ENCODE results near the gene NAPEPLD.

Gene NAPEPLD

DNA sequence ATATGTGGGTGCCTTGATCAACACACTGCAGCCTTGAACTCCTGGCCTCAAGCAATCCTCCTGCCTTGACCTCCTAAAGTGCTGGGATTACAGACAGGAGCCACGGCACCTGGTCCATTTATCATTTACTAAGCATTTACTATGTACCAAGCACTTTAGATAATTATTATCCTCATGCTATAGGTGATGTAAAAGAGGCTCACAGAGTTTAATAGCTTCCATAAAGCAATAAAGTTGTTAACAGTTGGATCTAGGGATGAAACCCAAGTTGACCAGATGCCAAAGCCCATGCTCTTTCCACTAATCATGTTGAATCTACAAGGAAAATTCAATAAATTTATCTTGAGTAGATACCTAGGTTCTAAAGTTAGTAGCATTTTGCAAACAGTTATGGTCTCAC, 5.0 kb downstream of the NAPEPLD start:
- Histone ChIP-seq H3K27me3 (ENCODE audit: control insufficient read depth, insufficient read depth, low read length, poor library complexity, severe bottlenecking) (no peaks in the 10 kb centered on the region), H3K4me1 (ENCODE audit: control insufficient read depth, insufficient read depth, low read length) (peaks cover 10% of the 10 kb centered on the region), H3K27ac (ENCODE audit: insufficient read depth, low read depth, low read length, poor library complexity, severe bottlenecking) (no peak overlapping the region), H3K4me3 (ENCODE audit: insufficient read depth, low read depth, low read length) (no peak overlapping the region), H3K9me3 (ENCODE audit: control insufficient read depth, low read length) (no peaks in the 10 kb centered on the region), H3K36me3 (ENCODE audit: control insufficient read depth, insufficient read depth, low read length) (no peaks in the 10 kb centered on the region)
- 100% methylated on average over 1 of the region's 1 CpG for WGBS, 2 experiments

DNA sequence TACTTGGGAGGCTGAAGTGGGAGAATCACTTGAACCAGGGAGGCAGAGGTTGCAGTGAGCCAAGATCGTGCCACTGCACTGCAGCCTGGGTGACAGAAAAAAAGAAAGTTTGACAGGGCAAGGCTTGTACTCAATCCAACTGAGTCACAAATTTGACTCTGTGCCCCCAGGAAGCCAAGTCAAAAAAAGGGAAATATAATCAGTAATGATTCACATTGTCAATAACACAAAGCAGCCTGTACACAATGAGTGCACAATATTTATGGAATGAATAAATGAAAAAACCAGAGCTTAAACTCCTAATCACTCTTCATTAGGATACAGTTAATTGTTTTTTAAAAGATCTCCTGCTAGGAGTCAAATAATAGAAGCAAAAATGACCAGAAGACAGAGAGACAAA, 6.4 kb downstream of the NAPEPLD start:
- Histone ChIP-seq H3K36me3 (ENCODE audit: control insufficient read depth, insufficient read depth, low read length) (no peaks in the 10 kb centered on the region), H3K27me3 (ENCODE audit: control insufficient read depth, insufficient read depth, low read length, poor library complexity, severe bottlenecking) (no peaks in the 10 kb centered on the region), H3K4me1 (ENCODE audit: control insufficient read depth, insufficient read depth, low read length) (peaks cover 10% of the 10 kb centered on the region), H3K27ac (ENCODE audit: insufficient read depth, low read depth, low read length, poor library complexity, severe bottlenecking) (no peak overlapping the region), H3K4me3 (ENCODE audit: insufficient read depth, low read depth, low read length) (no peak overlapping the region), H3K9me3 (ENCODE audit: control insufficient read depth, low read length) (no peaks in the 10 kb centered on the region)
- 87 to 90% methylated on average over 1 of the region's 1 CpG for WGBS, 2 experiments

DNA sequence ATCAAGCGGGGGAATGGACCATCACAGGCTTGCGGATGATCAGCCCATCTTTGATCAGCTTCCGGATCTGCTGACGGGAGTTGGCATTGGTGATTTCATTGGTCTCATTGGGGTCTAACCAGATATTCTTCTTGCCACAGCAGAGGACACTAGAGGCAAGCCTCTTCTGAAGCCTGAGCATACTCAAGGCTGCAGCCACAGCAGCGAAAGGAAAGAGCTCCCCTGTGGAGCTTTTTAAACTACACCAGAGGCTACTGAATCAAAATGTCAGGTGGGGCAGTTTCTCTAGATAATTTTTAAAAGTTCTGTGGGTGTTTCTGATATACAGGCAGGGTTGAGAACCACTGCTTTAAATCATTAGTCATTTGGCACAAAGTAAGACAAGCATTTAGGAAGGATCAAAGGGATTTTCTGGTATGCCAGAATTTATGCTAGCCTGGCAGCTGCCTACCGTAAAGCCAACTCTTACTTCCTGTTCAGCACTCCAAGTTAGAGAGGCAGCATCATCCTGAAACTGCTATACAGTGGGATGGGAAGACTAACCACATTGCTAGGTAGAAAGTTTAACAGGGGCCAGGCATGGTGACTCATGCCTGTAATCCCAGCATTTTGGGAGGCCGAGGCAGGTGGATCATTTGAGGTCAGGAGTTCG, 7.0 kb downstream of the NAPEPLD start:
- peaks cover 9% of the 10 kb centered on the region for H3K4me1 ChIP-seq (ENCODE audit: control insufficient read depth, insufficient read depth, low read length)
- H3K27ac ChIP-seq (ENCODE audit: insufficient read depth, low read depth, low read length, poor library complexity, severe bottlenecking), result no peak overlapping the region
- no peaks in the 10 kb centered on the region for H3K36me3 ChIP-seq (ENCODE audit: control insufficient read depth, insufficient read depth, low read length)
- H3K9me3 ChIP-seq (ENCODE audit: control insufficient read depth, low read length), result no peaks in the 10 kb centered on the region
- 85 to 88% methylated on average over 8 of the region's 8 CpGs for WGBS, 2 experiments
- no peaks in the 10 kb centered on the region for H3K27me3 ChIP-seq (ENCODE audit: control insufficient read depth, insufficient read depth, low read length, poor library complexity, severe bottlenecking)
- no peak overlapping the region for H3K4me3 ChIP-seq (ENCODE audit: insufficient read depth, low read depth, low read length)

DNA sequence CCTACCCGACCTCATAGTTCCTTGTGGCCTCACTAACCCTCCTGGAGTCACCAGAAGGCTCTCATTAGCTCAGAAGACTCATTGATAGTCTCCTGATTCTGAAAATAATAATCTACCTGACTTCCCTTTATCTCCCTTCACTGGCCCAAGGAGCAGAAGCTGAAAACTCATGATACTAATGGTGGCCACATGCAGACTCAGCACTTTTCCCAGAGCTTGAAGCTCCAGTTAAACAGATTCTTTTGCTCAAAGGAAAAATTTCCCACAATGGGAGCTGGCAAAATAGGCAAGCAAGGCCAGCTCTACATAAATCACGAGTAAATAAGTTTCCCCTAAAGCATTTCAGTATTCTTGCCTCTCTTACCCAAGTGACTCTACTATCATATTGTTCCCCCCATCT, 8.2 kb downstream of the NAPEPLD start:
- 90 to 94% methylated on average over 2 of the region's 2 CpGs for WGBS, 2 experiments
- Histone ChIP-seq H3K4me3 (ENCODE audit: insufficient read depth, low read depth, low read length) (no peak overlapping the region), H3K27ac (ENCODE audit: insufficient read depth, low read depth, low read length, poor library complexity, severe bottlenecking) (no peak overlapping the region), H3K9me3 (ENCODE audit: control insufficient read depth, low read length) (no peaks in the 10 kb centered on the region), H3K4me1 (ENCODE audit: control insufficient read depth, insufficient read depth, low read length) (no peaks in the 10 kb centered on the region), H3K36me3 (ENCODE audit: control insufficient read depth, insufficient read depth, low read length) (no peaks in the 10 kb centered on the region), H3K27me3 (ENCODE audit: control insufficient read depth, insufficient read depth, low read length, poor library complexity, severe bottlenecking) (no peaks in the 10 kb centered on the region)

DNA sequence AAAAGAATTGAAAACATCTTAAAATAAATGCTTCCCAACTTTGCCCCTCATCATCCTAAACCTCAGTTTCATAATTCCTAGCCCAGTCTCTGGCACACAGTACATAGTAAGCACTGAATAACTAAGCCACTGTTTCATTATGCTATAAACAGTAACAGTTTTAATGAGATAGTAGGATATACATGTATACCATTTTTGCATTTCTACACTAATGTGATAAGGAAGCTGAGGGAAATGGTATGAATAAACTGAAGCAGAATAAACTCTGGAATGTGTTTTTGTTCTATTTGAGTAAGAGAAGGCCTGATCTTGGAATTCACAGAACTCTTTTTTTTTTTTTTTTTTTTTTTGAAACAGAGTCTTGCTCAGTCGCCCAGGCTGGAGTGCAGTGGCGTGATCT, 8.8 kb downstream of the NAPEPLD start:
- WGBS, 2 experiments, result 95 to 96% methylated on average over 2 of the region's 2 CpGs
- Histone ChIP-seq H3K36me3 (ENCODE audit: control insufficient read depth, insufficient read depth, low read length) (no peaks in the 10 kb centered on the region), H3K9me3 (ENCODE audit: control insufficient read depth, low read length) (no peaks in the 10 kb centered on the region), H3K4me3 (ENCODE audit: insufficient read depth, low read depth, low read length) (no peak overlapping the region), H3K4me1 (ENCODE audit: control insufficient read depth, insufficient read depth, low read length) (no peaks in the 10 kb centered on the region), H3K27ac (ENCODE audit: insufficient read depth, low read depth, low read length, poor library complexity, severe bottlenecking) (no peak overlapping the region), H3K27me3 (ENCODE audit: control insufficient read depth, insufficient read depth, low read length, poor library complexity, severe bottlenecking) (no peaks in the 10 kb centered on the region)

DNA sequence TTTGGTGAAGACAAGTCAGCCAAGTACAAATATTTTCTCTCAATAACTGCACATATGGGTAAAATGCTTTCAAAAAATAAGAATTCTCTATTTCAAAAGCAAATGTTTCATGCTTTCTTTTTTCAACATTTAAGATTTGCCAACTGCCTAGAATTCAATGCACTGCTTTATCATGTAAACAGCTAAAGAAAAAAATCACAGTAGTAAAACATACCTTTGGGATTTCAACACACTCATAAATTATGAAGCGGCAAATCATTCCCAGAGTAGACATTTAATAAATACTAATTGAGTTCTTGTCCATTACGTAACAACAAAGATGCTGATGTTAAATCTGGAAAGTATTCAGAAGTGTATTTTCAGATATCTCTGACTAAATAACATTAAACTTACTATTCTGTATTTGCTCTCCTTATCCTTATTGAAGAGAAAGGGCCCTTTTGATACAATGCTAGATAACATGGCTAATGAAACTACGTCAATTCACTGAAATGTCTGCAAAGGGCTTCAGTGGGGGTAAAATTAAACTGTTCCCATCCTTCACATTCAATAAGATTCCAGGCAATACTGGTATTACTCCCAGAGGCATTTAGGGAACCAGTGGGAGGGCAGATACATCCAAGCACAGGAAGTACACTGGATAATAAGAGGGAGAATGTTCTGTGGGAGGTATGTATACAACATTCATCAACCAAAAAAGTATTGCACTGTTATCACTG, 13.9 kb downstream of the NAPEPLD start:
- 80 to 83% methylated on average over 1 to 2 of the region's 3 CpGs for WGBS, 2 experiments
- no peak overlapping the region for H3K27ac ChIP-seq (ENCODE audit: insufficient read depth, low read depth, low read length, poor library complexity, severe bottlenecking)
- H3K27me3 ChIP-seq (ENCODE audit: control insufficient read depth, insufficient read depth, low read length, poor library complexity, severe bottlenecking), result no peaks in the 10 kb centered on the region
- no peaks in the 10 kb centered on the region for H3K9me3 ChIP-seq (ENCODE audit: control insufficient read depth, low read length)
- H3K4me3 ChIP-seq (ENCODE audit: insufficient read depth, low read depth, low read length), result no peak overlapping the region
- no peaks in the 10 kb centered on the region for H3K36me3 ChIP-seq (ENCODE audit: control insufficient read depth, insufficient read depth, low read length)
- H3K4me1 ChIP-seq (ENCODE audit: control insufficient read depth, insufficient read depth, low read length), result no peaks in the 10 kb centered on the region

DNA sequence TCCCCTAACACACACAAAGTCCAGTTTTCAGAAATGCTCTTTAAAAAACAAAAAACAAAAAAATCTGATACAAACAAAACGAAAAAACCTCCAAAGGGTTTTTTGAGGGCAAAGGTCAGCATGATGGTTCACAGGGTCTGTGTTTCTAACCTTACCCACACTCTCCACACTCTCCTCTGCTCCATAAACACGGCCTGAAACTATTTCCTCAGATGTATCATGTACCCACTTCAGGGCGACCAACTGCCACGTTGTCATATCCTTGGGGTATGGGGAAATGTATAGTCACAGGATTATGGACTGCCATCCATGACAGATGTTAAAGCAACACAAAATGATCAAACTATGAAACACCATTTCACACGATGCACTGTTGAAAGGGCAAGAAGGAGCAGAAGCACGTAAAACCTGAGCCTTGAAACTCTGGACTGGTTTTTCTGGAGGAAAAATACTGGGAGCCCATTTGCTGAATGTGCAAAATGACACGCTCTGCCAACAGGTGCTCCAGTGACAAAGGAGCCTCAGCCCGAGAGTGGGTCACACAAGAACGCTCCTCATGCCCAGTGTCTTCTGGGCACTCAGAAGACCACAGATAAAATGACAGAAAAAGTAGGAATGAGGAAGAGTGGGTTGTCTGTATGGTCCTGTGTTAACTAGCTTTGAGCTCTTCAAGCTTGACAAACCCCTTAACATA, 15.8 kb downstream of the NAPEPLD start:
- Histone ChIP-seq H3K9me3 (ENCODE audit: control insufficient read depth, low read length) (no peaks in the 10 kb centered on the region), H3K27me3 (ENCODE audit: control insufficient read depth, insufficient read depth, low read length, poor library complexity, severe bottlenecking) (no peaks in the 10 kb centered on the region), H3K4me1 (ENCODE audit: control insufficient read depth, insufficient read depth, low read length) (no peaks in the 10 kb centered on the region), H3K27ac (ENCODE audit: insufficient read depth, low read depth, low read length, poor library complexity, severe bottlenecking) (no peak overlapping the region), H3K36me3 (ENCODE audit: control insufficient read depth, insufficient read depth, low read length) (no peaks in the 10 kb centered on the region), H3K4me3 (ENCODE audit: insufficient read depth, low read depth, low read length) (no peak overlapping the region)
- 81% methylated on average over 7 to 9 of the region's 9 CpGs for WGBS, 2 experiments

DNA sequence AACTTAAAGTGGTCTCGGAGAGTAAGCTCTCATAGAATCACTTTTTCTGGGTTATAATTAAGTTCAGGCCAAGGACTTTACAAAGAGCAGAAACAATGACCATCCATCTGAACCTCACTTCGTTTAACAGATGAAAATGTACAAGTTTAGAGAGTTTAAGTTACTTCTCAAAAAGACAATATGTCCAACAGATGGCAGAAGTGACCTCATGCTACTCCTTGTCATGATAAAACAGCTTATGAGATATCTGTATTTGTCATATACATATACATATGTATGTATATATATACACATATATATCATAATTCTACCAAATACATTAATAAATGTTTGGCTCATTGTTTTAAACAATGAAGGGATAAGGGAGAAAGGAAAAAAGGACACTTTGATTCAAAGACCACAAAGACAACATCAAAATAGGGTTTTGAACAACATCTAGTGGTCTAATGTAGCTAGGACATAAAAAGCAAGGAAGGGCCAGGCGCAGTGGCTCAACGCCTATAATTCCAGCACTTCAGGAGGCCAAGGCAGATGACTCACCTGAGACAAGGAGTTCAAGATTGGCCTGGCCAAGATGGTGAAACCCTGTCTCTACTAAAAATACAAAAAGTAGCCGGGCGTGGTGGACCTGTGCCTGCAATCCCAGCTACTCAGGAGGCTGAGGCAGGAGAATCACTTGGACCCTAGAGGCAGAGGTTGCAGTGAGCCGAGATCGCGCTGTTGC, 17.8 kb downstream of the NAPEPLD start:
- H3K27me3 ChIP-seq (ENCODE audit: control insufficient read depth, insufficient read depth, low read length, poor library complexity, severe bottlenecking), result no peaks in the 10 kb centered on the region
- H3K36me3 ChIP-seq (ENCODE audit: control insufficient read depth, insufficient read depth, low read length), result no peaks in the 10 kb centered on the region
- H3K4me3 ChIP-seq (ENCODE audit: insufficient read depth, low read depth, low read length), result no peak overlapping the region
- 82% methylated on average over 8 to 9 of the region's 9 CpGs for WGBS, 2 experiments
- H3K27ac ChIP-seq (ENCODE audit: insufficient read depth, low read depth, low read length, poor library complexity, severe bottlenecking), result no peak overlapping the region
- no peaks in the 10 kb centered on the region for H3K4me1 ChIP-seq (ENCODE audit: control insufficient read depth, insufficient read depth, low read length)
- H3K9me3 ChIP-seq (ENCODE audit: control insufficient read depth, low read length), result no peaks in the 10 kb centered on the region

DNA sequence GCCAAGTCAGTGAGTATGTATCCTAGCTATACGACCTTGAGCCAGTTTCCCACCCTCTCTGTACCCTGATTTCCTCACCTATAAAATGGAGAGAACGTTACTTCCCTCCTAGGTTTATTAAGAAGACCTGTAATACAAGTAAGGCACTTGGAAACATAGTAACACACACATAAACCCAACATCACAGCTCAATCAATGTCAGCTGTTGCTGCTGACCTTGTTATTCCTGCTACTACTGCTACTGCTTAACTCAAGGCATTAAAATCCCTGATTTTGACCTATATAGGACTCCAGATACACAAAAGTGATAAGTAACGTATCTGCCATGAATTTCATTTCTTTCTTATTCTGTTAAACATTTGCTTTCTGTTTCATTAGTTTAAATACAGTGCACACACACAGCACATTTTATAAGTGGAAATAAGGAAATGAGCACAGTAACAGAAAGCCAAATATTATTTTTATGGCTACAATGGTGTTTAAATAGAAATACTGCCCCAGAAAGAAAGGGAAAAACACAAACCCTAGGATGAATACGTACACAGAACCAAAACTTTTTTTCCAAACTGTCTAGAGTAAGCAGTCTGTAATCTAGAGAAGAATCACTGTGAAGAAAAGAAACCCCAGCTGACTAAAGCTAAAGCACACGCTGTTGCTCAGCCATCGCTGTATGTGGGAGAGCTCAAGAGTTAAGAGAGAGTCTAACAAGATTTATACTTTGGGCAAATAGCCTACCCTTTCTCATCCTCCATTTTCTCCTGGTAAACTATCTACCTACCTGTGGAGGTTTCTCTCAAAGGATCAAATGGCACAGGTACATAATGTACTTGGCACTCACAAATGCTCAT, 19.0 kb downstream of the NAPEPLD start:
- H3K4me1 ChIP-seq (ENCODE audit: control insufficient read depth, insufficient read depth, low read length), result no peaks in the 10 kb centered on the region
- H3K36me3 ChIP-seq (ENCODE audit: control insufficient read depth, insufficient read depth, low read length), result no peaks in the 10 kb centered on the region
- no peak overlapping the region for H3K27ac ChIP-seq (ENCODE audit: insufficient read depth, low read depth, low read length, poor library complexity, severe bottlenecking)
- no peaks in the 10 kb centered on the region for H3K9me3 ChIP-seq (ENCODE audit: control insufficient read depth, low read length)
- H3K4me3 ChIP-seq (ENCODE audit: insufficient read depth, low read depth, low read length), result no peak overlapping the region
- H3K27me3 ChIP-seq (ENCODE audit: control insufficient read depth, insufficient read depth, low read length, poor library complexity, severe bottlenecking), result no peaks in the 10 kb centered on the region
- WGBS, 2 experiments, result 90 to 94% methylated on average over 4 to 6 of the region's 6 CpGs

Measured in ectodermal cell (in vitro differentiated cells).